22Rv1 (cell line): ENCODE measurements around the gene GAB2.

Source experiments
- H3K27ac ChIP-seq: fragments of 450-650 bp; 2 replicates; pipeline ENCODE4 v1.5.1; 2017
- CTCF ChIP-seq: fragments of 450-650 bp; IDR thresholded peaks from 2 replicates; pipeline ENCODE4 v1.5.1; 2017; ENCODE audit warnings: mild to moderate bottlenecking
- ZFX ChIP-seq: fragments of 450-650 bp; IDR thresholded peaks from 2 replicates; pipeline ENCODE4 v1.6.1; 2017; ENCODE audit warnings: antibody characterized with exemption, borderline replicate concordance

The GAB2 gene

GRCh38 chr11:78377625-78378418, 39.8 kb downstream of the GAB2 start:
- TF ChIP-seq ZFX, result no peak
- no peak for TF ChIP-seq CTCF
- no peak overlapping the region for H3K27ac ChIP-seq

- TF ChIP-seq ZFX (no peak), CTCF (no peak)
- H3K27ac ChIP-seq, result no peak overlapping the region
These were observed 40.8 kb downstream of the GAB2 start for GRCh38 chr11:78376858-78377257.

GRCh38 chr11:78374917-78375316, 42.7 kb downstream of the GAB2 start:
- TF ChIP-seq CTCF (no peak), ZFX (no peak)

GRCh38 chr11:78373689-78374088, 43.9 kb downstream of the GAB2 start:
- TF ChIP-seq ZFX (no peak), CTCF (no peak)
- no peak overlapping the region for H3K27ac ChIP-seq

More at GRCh38 chr11:78374917-78375316, 42.7 kb downstream of the GAB2 start:
- no peak overlapping the region for H3K27ac ChIP-seq

GRCh38 chr11:78372114-78372768, 45.4 kb downstream of the GAB2 start:
- no peak overlapping the region for H3K27ac ChIP-seq
- TF ChIP-seq ZFX (no peak), CTCF (no peak)

- TF ChIP-seq ZFX, result no peak
- no peak for TF ChIP-seq CTCF
- no peak overlapping the region for H3K27ac ChIP-seq
These were observed 46.3 kb downstream of the GAB2 start for GRCh38 chr11:78371221-78371891.
